NCI-H526 (cell line): ENCODE measurements around the gene PRDX5.

Experiments
- DNase-seq, 2 experiments: peaks; one replicate each; lab custom pipeline; 2025; lab: John Stamatoyannopoulos, UW

Gene PRDX5

GRCh38 chr11:64362339-64362738 lies 44.4 kb downstream of the PRDX5 start:
- no peak for DNase-seq

GRCh38 chr11:64364435-64364834 lies 46.5 kb downstream of the PRDX5 start:
- DNase-seq: no peak

GRCh38 chr11:64364911-64365310 lies 47.0 kb downstream of the PRDX5 start:
- no peak for DNase-seq

- no peak for DNase-seq
Observed at GRCh38 chr11:64366751-64367150, 48.8 kb downstream of the PRDX5 start.

- no peak for DNase-seq
Observed at GRCh38 chr11:64367931-64368672, 50.2 kb downstream of the PRDX5 start.

GRCh38 chr11:64368673-64369074 lies 50.8 kb downstream of the PRDX5 start:
- DNase-seq: no peak

GRCh38 chr11:64369440-64370421 lies 51.8 kb downstream of the PRDX5 start:
- no peak for DNase-seq

GRCh38 chr11:64371201-64371600 lies 53.3 kb downstream of the PRDX5 start:
- no peak for DNase-seq
